HG03342 (cell line): ENCODE data around the gene MINDY4.

Experiments
- ATAC-seq: cut with Tn5 transposase; IDR thresholded peaks from one replicate; pipeline ENCODE4 v1.9.1; 2021; ENCODE audit warnings: mild to moderate bottlenecking, moderate library complexity; ENCODE audit not compliant: unreplicated experiment

The MINDY4 gene

DNA sequence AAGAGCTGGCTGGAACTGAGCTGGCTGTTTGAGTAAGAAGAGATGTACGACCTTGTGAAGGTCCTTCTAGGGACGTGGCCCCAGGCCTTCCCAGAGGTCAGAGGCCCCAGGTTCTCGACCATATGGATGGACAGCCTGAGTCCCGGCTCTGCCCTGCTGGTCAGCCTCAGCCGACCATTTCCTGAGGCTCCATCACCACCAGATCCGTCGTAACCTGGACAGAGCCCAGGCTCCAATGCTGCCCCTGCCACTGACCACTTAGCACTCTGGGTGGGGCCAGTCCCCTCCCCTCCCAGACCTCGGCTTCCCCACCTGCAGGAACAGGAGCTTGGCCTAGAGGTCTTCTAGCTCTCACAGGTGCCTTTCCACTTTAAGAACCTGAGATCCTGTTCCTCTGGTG, 29.9 kb upstream of the MINDY4 start:
- ATAC-seq, result no peak

- no peak for ATAC-seq
Observed at GRCh38 chr7:30743371-30744074, 27.7 kb upstream of the MINDY4 start.

- ATAC-seq, result no peak
Observed at GRCh38 chr7:30744075-30744417, 27.2 kb upstream of the MINDY4 start.

DNA sequence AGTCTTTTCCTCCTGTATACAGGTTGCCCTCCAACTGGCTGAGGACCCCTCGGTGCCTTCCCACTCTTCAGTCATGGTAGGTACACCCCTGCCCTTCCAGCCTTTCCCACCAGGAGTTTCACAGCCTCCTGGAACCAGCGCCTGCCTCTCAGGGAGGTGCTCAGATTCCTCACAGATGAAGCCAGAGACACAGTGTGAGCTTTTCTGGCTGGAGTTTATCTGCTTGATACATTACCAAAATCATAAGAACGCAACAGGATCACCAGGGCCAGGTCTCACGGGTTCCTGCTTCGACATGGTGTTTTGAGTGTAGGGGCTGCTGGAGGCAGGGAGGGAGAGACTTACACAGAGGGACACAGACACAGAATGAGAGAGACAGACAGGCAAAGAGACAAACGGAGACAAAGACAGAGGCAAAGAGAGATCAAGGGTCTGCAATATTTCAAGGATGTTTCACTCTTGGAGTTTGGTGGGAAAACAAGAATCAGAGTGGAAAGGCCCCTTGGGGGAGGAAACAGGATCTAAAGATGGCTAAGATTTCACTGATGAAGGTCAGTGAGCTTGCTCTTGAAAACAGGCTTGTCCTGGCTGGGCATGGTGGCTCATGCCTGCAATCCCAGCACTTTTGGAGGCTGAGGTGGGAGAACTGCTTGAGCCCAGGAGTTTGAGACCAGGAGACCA, 25.8 kb upstream of the MINDY4 start:
- no peak for ATAC-seq

DNA sequence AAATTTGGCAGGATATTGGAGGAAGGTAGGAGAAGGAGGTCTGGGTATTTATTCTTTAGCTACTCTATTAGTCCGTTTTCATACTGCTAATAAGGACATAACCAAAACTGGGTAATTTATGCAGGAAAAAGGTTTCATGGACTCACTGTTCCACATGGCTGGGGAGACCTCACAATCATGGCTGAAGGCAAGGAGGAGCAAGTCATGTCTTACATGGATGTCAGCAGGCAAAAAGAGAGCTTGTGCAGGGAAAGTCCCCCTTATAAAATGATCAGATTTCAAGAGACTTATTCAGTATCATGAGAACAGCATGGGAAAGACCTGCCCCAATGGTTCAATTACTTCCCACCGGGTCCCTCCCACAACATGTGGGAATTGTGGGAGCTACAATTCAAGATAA, 21.2 kb upstream of the MINDY4 start:
- ATAC-seq, result no peak

GRCh38 chr7:30750683-30751650, 20.2 kb upstream of the MINDY4 start:
- ATAC-seq, result no peak

- no peak for ATAC-seq
Observed at GRCh38 chr7:30751696-30752273, 19.4 kb upstream of the MINDY4 start, which contains the start of gene INMT. Gene INMT (plus strand): TSS chr7:30752135. CDS start chr7:30752151, 16 bp downstream.

GRCh38 chr7:30752484-30752883, 18.7 kb upstream of the MINDY4 start:
- ATAC-seq, result no peak

GRCh38 chr7:30752979-30753378, 18.2 kb upstream of the MINDY4 start:
- no peak for ATAC-seq

- ATAC-seq, result no peak
Observed at GRCh38 chr7:30754315-30754877, 16.8 kb upstream of the MINDY4 start.

DNA sequence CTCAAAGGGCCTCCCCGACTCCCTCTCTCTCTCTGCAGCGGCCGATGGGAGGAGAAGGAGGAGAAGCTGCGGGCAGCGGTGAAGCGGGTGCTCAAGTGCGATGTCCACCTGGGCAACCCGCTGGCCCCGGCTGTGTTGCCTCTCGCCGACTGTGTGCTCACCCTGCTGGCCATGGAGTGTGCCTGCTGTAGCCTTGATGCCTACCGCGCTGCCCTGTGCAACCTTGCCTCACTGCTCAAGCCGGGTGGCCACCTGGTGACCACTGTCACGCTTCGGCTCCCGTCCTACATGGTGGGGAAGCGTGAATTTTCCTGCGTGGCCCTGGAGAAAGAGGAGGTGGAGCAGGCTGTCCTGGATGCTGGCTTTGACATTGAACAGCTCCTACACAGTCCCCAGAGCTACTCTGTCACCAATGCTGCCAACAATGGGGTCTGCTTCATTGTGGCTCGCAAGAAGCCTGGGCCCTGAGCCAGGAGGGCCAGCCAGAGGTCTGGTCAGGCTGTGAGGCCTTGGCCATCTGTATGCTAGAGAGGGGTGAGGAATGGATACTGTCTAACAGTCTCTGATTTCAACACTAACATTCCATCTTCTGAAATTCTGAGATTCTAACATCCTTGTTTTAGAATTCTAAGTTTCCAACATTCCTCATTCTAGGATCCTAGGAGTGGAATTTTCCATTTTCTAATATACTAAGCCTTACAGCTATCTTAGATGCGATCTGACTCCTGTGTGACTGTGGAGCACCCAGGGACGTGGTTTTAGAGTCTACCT, 15.6 kb upstream of the MINDY4 start:
- ATAC-seq, result no peak

- ATAC-seq, result no peak
Observed at GRCh38 chr7:30757342-30757692, 13.9 kb upstream of the MINDY4 start.

- no peak for ATAC-seq
Observed at GRCh38 chr7:30760514-30761213, 10.6 kb upstream of the MINDY4 start.

DNA sequence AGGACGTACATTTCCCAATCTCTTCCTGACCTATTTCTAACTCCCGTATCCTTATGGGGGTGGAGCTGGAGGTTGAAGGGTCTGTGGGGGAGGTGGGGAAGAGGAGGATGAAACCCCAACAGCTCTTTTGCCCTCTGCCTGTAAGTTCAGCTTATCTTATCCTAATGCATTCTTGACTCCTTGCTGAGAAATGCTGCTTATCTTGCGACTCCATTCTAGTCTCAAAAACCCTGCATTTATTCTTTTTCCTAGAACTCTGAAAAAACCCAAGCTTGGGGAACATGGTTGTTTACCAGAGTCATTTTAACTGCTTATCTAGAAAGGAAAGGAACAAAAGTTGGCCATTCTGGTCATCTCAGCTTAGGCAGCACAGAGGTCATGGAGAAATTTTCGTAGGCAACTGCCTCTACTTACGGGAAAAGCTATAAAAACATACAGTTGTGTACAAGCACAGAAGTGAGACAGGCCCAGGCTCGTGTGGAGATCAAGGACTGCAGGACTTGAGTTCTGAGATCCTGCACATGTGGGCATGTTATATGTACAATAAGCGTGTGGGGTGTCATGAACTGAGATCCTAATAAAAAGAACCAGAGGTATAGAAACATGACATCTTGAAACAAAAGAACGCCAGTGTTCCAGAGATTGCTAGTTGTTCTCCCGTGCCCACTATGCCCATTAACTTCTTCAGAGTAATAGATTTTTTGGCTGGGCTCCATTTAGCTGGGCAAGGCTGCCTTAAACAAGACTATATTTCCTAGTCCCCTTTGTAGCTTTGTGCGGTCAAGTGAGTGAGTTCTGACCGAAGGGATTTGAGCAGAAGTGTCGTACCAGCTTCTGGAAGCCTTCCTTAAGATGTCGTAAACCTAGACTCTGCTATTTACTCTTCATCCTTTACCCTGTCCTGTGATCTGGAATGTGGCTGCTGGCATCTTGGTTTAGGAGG, 9.7 kb upstream of the MINDY4 start:
- no peak for ATAC-seq

DNA sequence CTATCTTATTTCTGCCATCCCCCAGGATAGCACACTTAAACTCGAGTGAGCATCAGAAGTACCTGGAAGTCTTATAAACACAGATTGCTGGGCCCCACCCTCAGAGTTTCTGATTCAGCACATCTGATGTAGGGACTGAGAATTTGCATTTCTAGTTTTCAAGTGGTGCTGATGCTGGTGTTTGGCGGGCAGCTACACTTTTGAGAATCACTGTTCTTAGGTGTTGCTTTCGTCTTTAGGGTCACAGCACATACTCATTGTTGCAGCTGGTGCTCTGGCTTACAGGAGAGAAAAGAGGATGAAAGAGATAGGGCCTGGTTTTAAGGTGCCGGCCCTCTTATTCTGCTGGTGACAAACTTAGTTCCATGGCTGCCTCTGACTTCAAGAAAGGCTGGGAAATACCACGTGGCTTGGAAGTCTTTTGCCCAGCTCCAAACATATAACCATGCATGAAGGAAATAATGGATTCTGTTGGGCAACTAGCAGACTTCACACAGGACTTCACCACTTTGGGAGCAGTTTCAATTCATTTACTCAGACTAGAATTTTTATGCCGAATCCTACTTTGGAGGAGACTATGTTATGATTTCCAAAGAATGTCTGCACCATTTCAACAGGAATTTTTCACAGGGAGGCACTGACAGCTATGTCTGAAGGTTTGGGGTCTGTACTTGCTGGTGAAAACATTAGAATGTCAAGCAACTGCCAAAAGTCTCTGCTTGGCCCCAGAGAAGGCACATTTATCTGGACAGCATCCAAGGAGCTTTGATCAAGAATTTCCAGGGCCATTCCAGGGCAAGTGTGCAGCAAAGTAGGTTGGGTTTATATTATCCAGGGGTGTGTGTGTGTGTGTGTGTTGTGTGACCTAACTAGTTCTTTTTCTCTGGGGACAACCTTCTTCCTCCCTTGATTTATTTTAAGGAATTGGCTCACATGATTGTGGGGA, 6.9 kb upstream of the MINDY4 start:
- peak; percentile 96 for ATAC-seq

DNA sequence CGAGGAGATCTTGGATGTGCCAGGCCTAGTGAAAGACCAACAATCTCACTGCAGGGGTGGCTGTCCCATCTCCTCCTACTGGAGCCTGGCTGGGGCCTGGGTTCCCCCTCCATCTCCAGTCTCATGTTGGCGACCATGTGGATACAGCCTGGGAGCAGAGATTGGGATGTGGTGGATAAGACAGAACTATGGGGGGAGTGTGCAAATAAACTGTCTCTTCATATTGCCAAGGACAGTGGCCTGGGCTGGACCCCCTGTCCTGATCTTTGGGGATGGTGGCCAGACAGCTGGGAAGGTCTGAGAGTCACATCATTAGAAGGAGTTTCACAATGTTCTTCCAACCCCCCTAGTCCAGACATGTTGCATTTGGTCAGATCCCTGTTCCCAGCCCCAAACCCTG, 5.8 kb upstream of the MINDY4 start:
- ATAC-seq, result no peak

GRCh38 chr7:30770845-30771173, 408 bp upstream of the MINDY4 start:
- no peak for ATAC-seq
